WTC11 (cell line): ENCODE measurements around the gene NUP210L.

Experiments used
- ZBTB21 ChIP-seq: sonication (generic); formaldehyde crosslinking; IDR thresholded peaks from 2 replicates; pipeline ENCODE4 v1.8.1; 2023; ENCODE audit warnings: mild to moderate bottlenecking, missing genetic modification reagents, borderline replicate concordance
- ZNF423 ChIP-seq: fragments of 250-450 bp; sonication (Bioruptor Pico); IDR thresholded peaks from 2 replicates; pipeline ENCODE4 v2.1.2; 2022; ENCODE audit warnings: mild to moderate bottlenecking, moderate library complexity

- TF ChIP-seq ZBTB21 (CRISPR knock-in tag) (no peak), ZNF423 (no peak)
Measured at GRCh38 chr1:153957744-153958110, 197.1 kb downstream of the NUP210L start.
